Cardiac fibroblast (primary cell): ENCODE results near the gene MLLT3.
"Not testable (repeated sequence)": the region's sequence is repeated elsewhere in the genome, so short reads cannot be mapped to it uniquely, and the experiment has no call there.

Source experiments
- DNase-seq, 2 donors: peaks; one replicate each; pipeline versions ENCODE4 v3.0.0 to v3.0.0-alpha.2; 2010; ENCODE audit warnings: low read depth in 2 of 2
- H3K4me3 ChIP-seq, 2 donors: replicated peaks in 1 of 2; 1 replicate in 1 of 2; 2 replicates in 1 of 2; pipeline ENCODE4 v1.5.1; 2011; ENCODE audit warnings: low read depth in 2 of 2, low read length in 2 of 2, mild to moderate bottlenecking in 2 of 2, moderate library complexity in 1 of 2
- CTCF ChIP-seq: IDR thresholded peaks from one replicate; pipeline ENCODE4 v1.5.1; 2011; ENCODE audit warnings: low read depth, mild to moderate bottlenecking, low read length, inconsistent platforms

Gene MLLT3

GRCh38 chr9:20584968-20585643 is 37.2 kb downstream of the MLLT3 start:
- no peak overlapping the region for H3K4me3 ChIP-seq
- no peak for DNase-seq
- TF ChIP-seq CTCF: no peak

GRCh38 chr9:20583088-20583487 is 39.2 kb downstream of the MLLT3 start:
- not testable (repeated sequence) for DNase-seq, H3K4me3 ChIP-seq

GRCh38 chr9:20582150-20582549 is 40.1 kb downstream of the MLLT3 start:
- DNase-seq: no peak
- no peak overlapping the region for H3K4me3 ChIP-seq
- no peak for TF ChIP-seq CTCF

- no peak for TF ChIP-seq CTCF
- DNase-seq: no peak
- H3K4me3 ChIP-seq: no peak overlapping the region
Observed at GRCh38 chr9:20580673-20581072, 41.6 kb downstream of the MLLT3 start.

- TF ChIP-seq CTCF: no peak
- H3K4me3 ChIP-seq: no peak overlapping the region
- DNase-seq: no peak
Observed at GRCh38 chr9:20579524-20580314, 42.6 kb downstream of the MLLT3 start.

GRCh38 chr9:20573023-20573422 is 49.3 kb downstream of the MLLT3 start:
- no peak for DNase-seq
- H3K4me3 ChIP-seq: no peak overlapping the region
- no peak for TF ChIP-seq CTCF

GRCh38 chr9:20570756-20571155 is 51.5 kb downstream of the MLLT3 start:
- H3K4me3 ChIP-seq: no peak overlapping the region
- no peak for TF ChIP-seq CTCF
- DNase-seq: peak; percentile 56 to 75
